IPS DF 4.7 (cell line): Measurements from ENCODE around the gene TSPAN14.

Experiments
- DNase-seq: peaks from one replicate; pipeline ENCODE4 v3.0.0-alpha.2; 2013; ENCODE audit warnings: low spot score; ENCODE audit errors: extremely low read depth

The TSPAN14 gene

GRCh38 chr10:80502621-80503583 lies 48.8 kb downstream of the TSPAN14 start:
- DNase-seq = no peak

- no peak for DNase-seq
Observed at GRCh38 chr10:80503584-80504157, 49.6 kb downstream of the TSPAN14 start.

GRCh38 chr10:80504158-80504811 lies 50.2 kb downstream of the TSPAN14 start:
- no peak for DNase-seq

GRCh38 chr10:80504897-80505465 lies 50.9 kb downstream of the TSPAN14 start:
- DNase-seq = no peak

GRCh38 chr10:80506189-80506575 lies 52.1 kb downstream of the TSPAN14 start:
- DNase-seq = no peak

GRCh38 chr10:80506836-80507487 lies 52.9 kb downstream of the TSPAN14 start:
- no peak for DNase-seq

GRCh38 chr10:80509108-80509402 lies 54.9 kb downstream of the TSPAN14 start:
- DNase-seq = no peak

- no peak for DNase-seq
Observed at GRCh38 chr10:80509403-80510161, 55.5 kb downstream of the TSPAN14 start.

GRCh38 chr10:80512031-80512526 lies 58.0 kb downstream of the TSPAN14 start:
- DNase-seq = no peak

GRCh38 chr10:80513106-80513505 lies 59.0 kb downstream of the TSPAN14 start:
- no peak for DNase-seq

- DNase-seq = no peak
Observed at GRCh38 chr10:80515511-80515910, 61.4 kb downstream of the TSPAN14 start.

GRCh38 chr10:80515941-80516340 lies 61.8 kb downstream of the TSPAN14 start:
- no peak for DNase-seq

- no peak for DNase-seq
Observed at GRCh38 chr10:80516506-80517075, 62.5 kb downstream of the TSPAN14 start.

GRCh38 chr10:80517416-80518142 lies 63.5 kb downstream of the TSPAN14 start:
- no peak for DNase-seq

- DNase-seq = no peak
Observed at GRCh38 chr10:80518143-80518806, 64.2 kb downstream of the TSPAN14 start.

- no peak for DNase-seq
Observed at GRCh38 chr10:80518807-80519360, 64.8 kb downstream of the TSPAN14 start.

GRCh38 chr10:80519936-80520650 lies 66.0 kb downstream of the TSPAN14 start:
- DNase-seq = no peak
